ENCODE measurements around the gene ADGRD1.
A peak's percentile ranks its signal among the peaks of the same experiment; 100 is the strongest.

Gene ADGRD1

GRCh38 chr12:131057211-131057721, 103.6 kb downstream of the ADGRD1 start:
- peak; percentile 25 for DNase-seq (ENCODE audit: low spot score)

- peak; percentile 50 for DNase-seq (ENCODE audit: low spot score)
These were observed 104.2 kb downstream of the ADGRD1 start for GRCh38 chr12:131057722-131058515.

GRCh38 chr12:131058700-131059099, 105.0 kb downstream of the ADGRD1 start:
- DNase-seq (ENCODE audit: low spot score) = no peak

GRCh38 chr12:131060011-131060703, 106.5 kb downstream of the ADGRD1 start:
- peak; percentile 53 for DNase-seq (ENCODE audit: low spot score)

- DNase-seq (ENCODE audit: low spot score) = peak; percentile 33
These were observed 107.5 kb downstream of the ADGRD1 start for GRCh38 chr12:131061041-131061806.

GRCh38 chr12:131063413-131063812, 109.7 kb downstream of the ADGRD1 start:
- peak; percentile 20 for DNase-seq (ENCODE audit: low spot score)

- DNase-seq (ENCODE audit: low spot score) = no peak
These were observed 110.3 kb downstream of the ADGRD1 start for GRCh38 chr12:131063960-131064359.

GRCh38 chr12:131065279-131065678, 111.6 kb downstream of the ADGRD1 start:
- peak; percentile 34 for DNase-seq (ENCODE audit: low spot score)

GRCh38 chr12:131065801-131066200, 112.1 kb downstream of the ADGRD1 start:
- DNase-seq (ENCODE audit: low spot score) = peak; percentile 23

GRCh38 chr12:131066207-131066885, 112.6 kb downstream of the ADGRD1 start:
- DNase-seq (ENCODE audit: low spot score) = peak; percentile 62

GRCh38 chr12:131066886-131067490, 113.3 kb downstream of the ADGRD1 start:
- peak; percentile 26 for DNase-seq (ENCODE audit: low spot score)

- DNase-seq (ENCODE audit: low spot score) = peak; percentile 67
These were observed 114.5 kb downstream of the ADGRD1 start for GRCh38 chr12:131067981-131068851.

GRCh38 chr12:131068926-131069720, 115.4 kb downstream of the ADGRD1 start:
- peak; percentile 40 for DNase-seq (ENCODE audit: low spot score)

GRCh38 chr12:131070136-131070535, 116.4 kb downstream of the ADGRD1 start:
- peak; percentile 34 for DNase-seq (ENCODE audit: low spot score)

GRCh38 chr12:131070668-131071067, 117.0 kb downstream of the ADGRD1 start:
- DNase-seq (ENCODE audit: low spot score) = peak; percentile 23

GRCh38 chr12:131071234-131071820, 117.6 kb downstream of the ADGRD1 start:
- DNase-seq (ENCODE audit: low spot score) = peak; percentile 53

- peak; percentile 25 for DNase-seq (ENCODE audit: low spot score)
These were observed 118.2 kb downstream of the ADGRD1 start for GRCh38 chr12:131071950-131072349.

GRCh38 chr12:131072451-131073230, 118.9 kb downstream of the ADGRD1 start:
- peak; percentile 58 for DNase-seq (ENCODE audit: low spot score)

Measured in left forelimb (tissue), 1 donor.